Astrocyte (in vitro differentiated cells and primary cell): ENCODE results near the gene SCPEP1. TPM values are rescaled to one million over a fixed set of nuclear protein-coding genes. Genes with fewer than 3 reads are reported as not detected.

ENCODE experiments used
- DNase-seq: peaks from one replicate; pipeline ENCODE4 v3.0.0-alpha.2; 2010; ENCODE audit warnings: low read depth
- FAIRE-seq: peaks from 2 replicates; lab custom pipeline; 2011; peaks lifted over from hg19 to GRCh38; lab: Jason Lieb, UNC
- H2AFZ ChIP-seq: 2 replicates; pipeline ENCODE4 v1.6.0; 2012; ENCODE audit warnings: low read depth, low read length, inconsistent platforms
- H3K27ac ChIP-seq: 2 replicates; pipeline ENCODE4 v1.5.1; 2011; ENCODE audit warnings: low read depth, low read length, inconsistent platforms
- H3K27me3 ChIP-seq: 2 replicates; pipeline ENCODE4 v1.6.0; 2011; ENCODE audit warnings: low read length, inconsistent platforms; ENCODE audit not compliant: insufficient read depth
- H3K36me3 ChIP-seq: 2 replicates; pipeline ENCODE4 v1.5.1; 2011; ENCODE audit warnings: low read length, inconsistent platforms; ENCODE audit not compliant: insufficient read depth
- H3K4me1 ChIP-seq: 2 replicates; pipeline ENCODE4 v1.5.1; 2011; ENCODE audit warnings: low read length, inconsistent platforms; ENCODE audit not compliant: insufficient read depth
- H3K4me2 ChIP-seq: 2 replicates; pipeline ENCODE4 v1.6.0; 2012; ENCODE audit warnings: low read length, inconsistent platforms
- H3K4me3 ChIP-seq: 2 replicates; pipeline ENCODE4 v1.5.1; 2011; ENCODE audit warnings: low read depth, mild to moderate bottlenecking, low read length, inconsistent platforms; ENCODE audit not compliant: insufficient read depth
- H3K79me2 ChIP-seq: 2 replicates; pipeline ENCODE4 v1.6.0; 2012; ENCODE audit warnings: mild to moderate bottlenecking, low read length, inconsistent platforms; ENCODE audit not compliant: insufficient read depth
- H3K9ac ChIP-seq: 2 replicates; pipeline ENCODE4 v1.6.0; 2012; ENCODE audit warnings: mild to moderate bottlenecking, low read length, inconsistent platforms
- H3K9me3 ChIP-seq: 2 replicates; pipeline ENCODE4 v1.5.1; 2012; ENCODE audit warnings: low read depth, mild to moderate bottlenecking, low read length, inconsistent platforms; ENCODE audit not compliant: insufficient read depth
- H4K20me1 ChIP-seq: 2 replicates; pipeline ENCODE4 v1.6.0; 2012; ENCODE audit warnings: low read length, inconsistent platforms; ENCODE audit not compliant: insufficient read depth
- H3K27ac Mint-ChIP-seq: one replicate; pipeline ENCODE4 v1.8.0; 2021; ENCODE audit warnings: mild to moderate bottlenecking, mixed read lengths; ENCODE audit not compliant: unreplicated experiment
- H3K27me3 Mint-ChIP-seq: one replicate; pipeline ENCODE4 v1.8.0; 2021; ENCODE audit warnings: low read depth, mixed read lengths; ENCODE audit not compliant: unreplicated experiment
- H3K36me3 Mint-ChIP-seq: one replicate; pipeline ENCODE4 v1.8.0; 2021; ENCODE audit warnings: low read depth, mixed read lengths; ENCODE audit not compliant: unreplicated experiment
- H3K4me1 Mint-ChIP-seq: one replicate; pipeline ENCODE4 v1.8.0; 2021; ENCODE audit warnings: low read depth, mixed read lengths; ENCODE audit not compliant: unreplicated experiment
- H3K4me3 Mint-ChIP-seq: one replicate; pipeline ENCODE4 v1.8.0; 2021; ENCODE audit warnings: mild to moderate bottlenecking, moderate library complexity, mixed read lengths; ENCODE audit not compliant: unreplicated experiment
- H3K9me3 Mint-ChIP-seq: one replicate; pipeline ENCODE4 v1.8.0; 2021; ENCODE audit warnings: mild to moderate bottlenecking, mixed read lengths; ENCODE audit not compliant: unreplicated experiment
- EZH2 ChIP-seq: IDR thresholded peaks from 2 replicates; pipeline ENCODE4 v1.6.1; 2012; ENCODE audit warnings: mild to moderate bottlenecking, low read length, inconsistent platforms; ENCODE audit not compliant: insufficient read depth
- total RNA-seq: library from RNA; stranded (reverse); gene quantifications from 2 replicates; pipeline ENCODE4 v1.2.1, GENCODE V29; 2021
- TF ChIP-seq, protein P1 (sequence below): IDR thresholded peaks from 2 replicates; pipeline ENCODE4 v1.5.1; 2011; ENCODE audit warnings: low read depth, mild to moderate bottlenecking, inconsistent platforms, low read length, moderate library complexity; ENCODE audit not compliant: insufficient read depth

The SCPEP1 gene
- total RNA-seq, 1 donor from 2014 or later: 27.1 TPM

DNA sequence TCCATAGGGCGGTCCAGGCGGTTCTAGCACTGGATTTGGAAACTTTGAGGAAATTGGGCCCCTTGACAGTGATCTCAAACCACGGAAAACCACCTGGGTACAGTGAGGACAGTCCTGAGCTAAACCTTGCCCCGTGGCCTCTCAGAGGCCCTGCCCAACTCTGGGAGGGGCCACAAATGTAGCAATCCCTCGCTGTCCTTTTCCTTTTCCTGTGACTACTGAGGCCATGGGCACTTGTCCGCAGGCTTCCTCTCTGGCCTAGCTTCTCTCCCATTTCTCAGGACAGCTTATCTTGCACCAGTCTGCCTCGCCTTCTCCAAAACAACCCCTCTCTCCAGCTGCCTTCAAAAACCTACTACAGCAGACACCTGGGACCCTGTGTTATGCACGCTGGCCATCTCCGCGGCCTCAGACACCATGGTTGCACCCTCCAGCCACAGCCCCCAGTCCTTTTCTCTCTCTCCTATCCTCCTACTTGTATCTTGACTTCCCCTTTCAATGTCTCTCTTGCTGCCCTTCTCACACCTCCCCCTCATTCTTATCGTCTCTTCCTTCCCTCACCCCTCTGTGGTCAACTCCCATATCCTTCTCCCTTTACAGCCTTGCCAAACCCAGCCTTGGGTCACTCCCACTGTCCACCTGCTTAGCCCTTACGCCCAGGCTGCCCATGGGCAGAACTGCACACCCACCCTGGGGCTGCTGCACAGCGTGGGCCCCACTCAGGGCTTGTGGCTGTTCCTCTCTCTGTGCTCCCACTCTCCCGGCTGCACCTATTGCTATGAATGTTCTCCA lies 7.6 kb downstream of the SCPEP1 start:
- Mint-ChIP-seq H3K4me3 (no peak overlapping the region), H3K36me3 (peaks cover 10% of the 10 kb centered on the region), H3K27me3 (no peaks in the 10 kb centered on the region), H3K27ac (no peak overlapping the region), H3K9me3 (no peaks in the 10 kb centered on the region), H3K4me1 (no peaks in the 10 kb centered on the region)
- TF ChIP-seq, protein P1, sequence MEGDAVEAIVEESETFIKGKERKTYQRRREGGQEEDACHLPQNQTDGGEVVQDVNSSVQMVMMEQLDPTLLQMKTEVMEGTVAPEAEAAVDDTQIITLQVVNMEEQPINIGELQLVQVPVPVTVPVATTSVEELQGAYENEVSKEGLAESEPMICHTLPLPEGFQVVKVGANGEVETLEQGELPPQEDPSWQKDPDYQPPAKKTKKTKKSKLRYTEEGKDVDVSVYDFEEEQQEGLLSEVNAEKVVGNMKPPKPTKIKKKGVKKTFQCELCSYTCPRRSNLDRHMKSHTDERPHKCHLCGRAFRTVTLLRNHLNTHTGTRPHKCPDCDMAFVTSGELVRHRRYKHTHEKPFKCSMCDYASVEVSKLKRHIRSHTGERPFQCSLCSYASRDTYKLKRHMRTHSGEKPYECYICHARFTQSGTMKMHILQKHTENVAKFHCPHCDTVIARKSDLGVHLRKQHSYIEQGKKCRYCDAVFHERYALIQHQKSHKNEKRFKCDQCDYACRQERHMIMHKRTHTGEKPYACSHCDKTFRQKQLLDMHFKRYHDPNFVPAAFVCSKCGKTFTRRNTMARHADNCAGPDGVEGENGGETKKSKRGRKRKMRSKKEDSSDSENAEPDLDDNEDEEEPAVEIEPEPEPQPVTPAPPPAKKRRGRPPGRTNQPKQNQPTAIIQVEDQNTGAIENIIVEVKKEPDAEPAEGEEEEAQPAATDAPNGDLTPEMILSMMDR: no peak
- no peak for TF ChIP-seq EZH2
- Histone ChIP-seq H3K4me3 (no peak overlapping the region), H3K27ac (no peak overlapping the region), H3K9me3 (no peaks in the 10 kb centered on the region), H4K20me1 (no peaks in the 10 kb centered on the region), H3K36me3 (no peaks in the 10 kb centered on the region), H3K27me3 (no peaks in the 10 kb centered on the region), H3K4me2 (no peak overlapping the region), H3K79me2 (no peaks in the 10 kb centered on the region), H2AFZ (no peak overlapping the region), H3K4me1 (no peaks in the 10 kb centered on the region), H3K9ac (no peak overlapping the region)
- DNase-seq: no peak
- FAIRE-seq: no peak

DNA sequence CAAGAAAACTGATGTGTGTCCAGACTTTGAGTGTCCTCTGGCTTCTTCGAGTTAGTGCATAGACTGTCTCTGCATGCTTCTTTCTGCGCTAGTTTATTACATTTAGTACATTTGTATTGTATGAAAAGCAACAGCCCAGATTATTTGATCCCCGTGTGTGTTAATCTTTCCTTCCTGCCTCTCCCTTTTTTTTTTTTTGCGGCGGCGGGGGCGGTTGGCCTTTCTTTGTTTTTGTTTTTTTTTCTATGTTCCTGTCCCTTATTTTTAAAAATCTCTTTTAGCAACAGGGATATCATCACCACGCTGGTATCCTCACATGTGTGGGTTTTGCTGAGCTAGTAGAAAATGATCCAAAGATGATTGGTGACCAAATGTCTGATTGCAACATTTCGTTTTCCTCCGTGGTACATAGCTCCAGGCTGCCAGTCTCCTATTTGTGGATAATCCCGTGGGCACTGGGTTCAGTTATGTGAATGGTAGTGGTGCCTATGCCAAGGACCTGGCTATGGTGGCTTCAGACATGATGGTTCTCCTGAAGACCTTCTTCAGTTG lies 9.4 kb downstream of the SCPEP1 start:
- H3K79me2 ChIP-seq: no peaks in the 10 kb centered on the region
- no peaks in the 10 kb centered on the region for H3K9me3 Mint-ChIP-seq
- no peak overlapping the region for H3K4me3 ChIP-seq
- no peaks in the 10 kb centered on the region for H3K4me1 Mint-ChIP-seq
- no peak overlapping the region for H3K4me2 ChIP-seq
- no peaks in the 10 kb centered on the region for H4K20me1 ChIP-seq
- no peak overlapping the region for H3K4me3 Mint-ChIP-seq
- H3K36me3 ChIP-seq: no peaks in the 10 kb centered on the region
- H3K4me1 ChIP-seq: no peaks in the 10 kb centered on the region
- H3K36me3 Mint-ChIP-seq: peaks cover 9% of the 10 kb centered on the region
- H3K27ac Mint-ChIP-seq: no peak overlapping the region
- H3K27ac ChIP-seq: no peak overlapping the region
- TF ChIP-seq, protein P1: no peak
- TF ChIP-seq EZH2: no peak
- H3K27me3 ChIP-seq: no peaks in the 10 kb centered on the region
- no peaks in the 10 kb centered on the region for H3K9me3 ChIP-seq
- no peak overlapping the region for H3K9ac ChIP-seq
- no peak for DNase-seq
- no peaks in the 10 kb centered on the region for H3K27me3 Mint-ChIP-seq
- no peak overlapping the region for H2AFZ ChIP-seq
- FAIRE-seq: no peak
